CD4-positive, alpha-beta T cell treated with Interleukin-2 at 100 ng/mL for 4 hours (primary cell): ENCODE results near the gene LEFTY1.
"Not testable (repeated sequence)": the region's sequence is repeated elsewhere in the genome, so short reads cannot be mapped to it uniquely, and the experiment has no call there.

Experiments
- DNase-seq: peaks from one replicate; pipeline ENCODE4 v3.0.0-alpha.2; 2020; ENCODE audit warnings: low spot score

Gene LEFTY1

GRCh38 chr1:225888898-225889601 is at the start of gene LEFTY1:
Gene LEFTY1 (minus strand): TSS chr1:225889146. CDS start chr1:225889066, 80 bp downstream.
- DNase-seq, result no peak

GRCh38 chr1:225937048-225937968 is 48.4 kb upstream of the LEFTY1 start:
- DNase-seq, result no peak

GRCh38 chr1:225936523-225936922 is 47.6 kb upstream of the LEFTY1 start:
- DNase-seq, result no peak

- DNase-seq, result not testable (repeated sequence)
Measured at GRCh38 chr1:225936086-225936485, 47.1 kb upstream of the LEFTY1 start.

GRCh38 chr1:225934711-225935110 is 45.8 kb upstream of the LEFTY1 start:
- DNase-seq, result no peak

- DNase-seq, result no peak
Measured at GRCh38 chr1:225933072-225933471, 44.1 kb upstream of the LEFTY1 start.

GRCh38 chr1:225931270-225932136 is 42.6 kb upstream of the LEFTY1 start:
- DNase-seq, result no peak

GRCh38 chr1:225930566-225930965 is 41.6 kb upstream of the LEFTY1 start:
- no peak for DNase-seq

- DNase-seq, result not testable (repeated sequence)
Measured at GRCh38 chr1:225929462-225929861, 40.5 kb upstream of the LEFTY1 start.

GRCh38 chr1:225928186-225929175 is 39.5 kb upstream of the LEFTY1 start:
- peak; percentile 19 for DNase-seq

GRCh38 chr1:225926551-225927113 is 37.7 kb upstream of the LEFTY1 start:
- DNase-seq, result no peak

GRCh38 chr1:225923692-225924555 is 35.0 kb upstream of the LEFTY1 start, which contains the start of gene PYCR2:
Gene PYCR2 (minus strand): TSS chr1:225924250. CDS start chr1:225924110, 140 bp downstream.
- DNase-seq, result peak; percentile 95

GRCh38 chr1:225923381-225923691 is 34.4 kb upstream of the LEFTY1 start:
- DNase-seq, result no peak

- no peak for DNase-seq
Measured at GRCh38 chr1:225921734-225922709, 33.1 kb upstream of the LEFTY1 start.

GRCh38 chr1:225919906-225920305 is 31.0 kb upstream of the LEFTY1 start:
- DNase-seq, result peak; percentile 36

GRCh38 chr1:225918280-225918679 is 29.3 kb upstream of the LEFTY1 start:
- DNase-seq, result no peak

GRCh38 chr1:225917536-225917935 is 28.6 kb upstream of the LEFTY1 start:
- no peak for DNase-seq

GRCh38 chr1:225917101-225917500 is 28.2 kb upstream of the LEFTY1 start:
- DNase-seq, result no peak
